ENCODE results near the gene RNASEL. TPM values are rescaled to one million over a fixed set of nuclear protein-coding genes. Genes with fewer than 3 reads are reported as not detected.
A peak's percentile ranks its signal among the peaks of the same experiment; 100 is the strongest.

The RNASEL gene, protein sequence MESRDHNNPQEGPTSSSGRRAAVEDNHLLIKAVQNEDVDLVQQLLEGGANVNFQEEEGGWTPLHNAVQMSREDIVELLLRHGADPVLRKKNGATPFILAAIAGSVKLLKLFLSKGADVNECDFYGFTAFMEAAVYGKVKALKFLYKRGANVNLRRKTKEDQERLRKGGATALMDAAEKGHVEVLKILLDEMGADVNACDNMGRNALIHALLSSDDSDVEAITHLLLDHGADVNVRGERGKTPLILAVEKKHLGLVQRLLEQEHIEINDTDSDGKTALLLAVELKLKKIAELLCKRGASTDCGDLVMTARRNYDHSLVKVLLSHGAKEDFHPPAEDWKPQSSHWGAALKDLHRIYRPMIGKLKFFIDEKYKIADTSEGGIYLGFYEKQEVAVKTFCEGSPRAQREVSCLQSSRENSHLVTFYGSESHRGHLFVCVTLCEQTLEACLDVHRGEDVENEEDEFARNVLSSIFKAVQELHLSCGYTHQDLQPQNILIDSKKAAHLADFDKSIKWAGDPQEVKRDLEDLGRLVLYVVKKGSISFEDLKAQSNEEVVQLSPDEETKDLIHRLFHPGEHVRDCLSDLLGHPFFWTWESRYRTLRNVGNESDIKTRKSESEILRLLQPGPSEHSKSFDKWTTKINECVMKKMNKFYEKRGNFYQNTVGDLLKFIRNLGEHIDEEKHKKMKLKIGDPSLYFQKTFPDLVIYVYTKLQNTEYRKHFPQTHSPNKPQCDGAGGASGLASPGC
- total RNA-seq, result 10 to 100 TPM in 2 of 4 donors, 1 to 10 TPM in 2; 6.5 to 14.5 (median 10.6) TPM

GRCh38 chr1:182588500-182589396 is at the start of gene RNASEL:
Gene RNASEL, minus strand, starts transcription at chr1:182589256. Its CDS starts 2,450 bp downstream, at chr1:182586806.
- Histone ChIP-seq H3K4me1 (peaks cover 0 to 35% (median 9%) of the 10 kb centered on the region in 3 donors), H3K27ac (peak within 1 kb of the TSS; percentile 89 to 93 (median 90)), H3K36me3 (peaks cover 0 to 6% of the 10 kb centered on the region in 2 donors), H3K9me3 (no peaks in the 10 kb centered on the region), H3K4me3 (peak within 1 kb of the TSS; percentile 76 to 95), H3K27me3 (no peaks in the 10 kb centered on the region)
- no peak for TF ChIP-seq EP300 (IDR thresholded peaks at IDR 0.05)
- TF ChIP-seq POLR2A (IDR thresholded peaks at IDR 0.05), result peak; percentile 17 to 38
- TF ChIP-seq POLR2AphosphoS5 (IDR thresholded peaks at IDR 0.05), result peak; percentile 64
- no peak for TF ChIP-seq CTCF (IDR thresholded peaks at IDR 0.05)
- WGBS, 2 donors (ENCODE audit: low coverage in 1 of 2), result 4 to 5% methylated on average over 14 to 19 of the region's 20 CpGs
- peak; percentile 92 for ATAC-seq

DNA sequence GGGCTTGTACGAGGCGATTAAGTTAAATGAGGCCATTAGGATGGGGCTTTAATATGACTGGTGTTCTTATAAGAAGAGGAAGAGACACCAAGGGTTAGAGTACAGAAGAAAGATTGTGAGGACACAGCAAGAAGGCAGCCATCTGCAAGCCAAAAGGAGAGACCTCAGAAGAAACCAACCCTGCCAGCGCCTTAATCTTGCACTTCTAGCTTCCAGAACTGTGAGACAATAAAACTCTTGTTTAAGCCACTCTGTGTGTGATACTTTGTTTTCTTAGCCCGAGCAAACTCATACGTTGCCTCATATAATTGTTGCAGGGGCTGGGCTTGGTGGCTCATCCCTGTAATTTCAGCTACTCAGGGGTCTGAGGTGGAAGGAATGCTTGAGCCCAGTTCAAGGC is 48.7 kb upstream of the RNASEL start:
- H3K36me3 ChIP-seq, result no peaks in the 10 kb centered on the region
- WGBS, 2 donors (ENCODE audit: low coverage in 1 of 2), result 76 to 93% methylated on average over 5 of the region's 5 CpGs
- H3K9me3 ChIP-seq, result no peaks in the 10 kb centered on the region
- TF ChIP-seq POLR2AphosphoS5 (IDR thresholded peaks at IDR 0.05), result no peak
- H3K27ac ChIP-seq, result no peak overlapping the region
- no peaks in the 10 kb centered on the region for H3K27me3 ChIP-seq
- no peak overlapping the region for H3K4me3 ChIP-seq
- H3K4me1 ChIP-seq, result no peaks in the 10 kb centered on the region
- no peak for ATAC-seq

DNA sequence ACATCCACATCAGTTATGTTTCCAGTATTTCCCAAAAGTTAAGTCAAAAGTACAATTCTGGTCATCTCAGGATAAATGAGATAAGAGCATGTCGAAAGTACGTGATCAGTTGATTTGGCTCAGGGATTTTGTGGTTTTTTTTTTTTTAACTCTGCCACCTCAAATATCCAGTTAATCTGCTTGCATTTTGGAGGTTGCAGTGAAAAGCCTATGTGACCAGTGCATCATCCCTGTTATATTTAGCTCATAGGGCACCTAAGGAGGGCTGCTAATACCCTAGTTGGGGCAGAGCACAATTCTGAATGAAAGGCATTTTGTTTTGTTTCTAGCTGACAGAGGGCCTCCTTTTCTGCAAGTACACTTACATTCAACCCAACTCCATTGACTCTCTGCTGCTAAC is 46.8 kb upstream of the RNASEL start:
- Histone ChIP-seq H3K4me3 (no peak overlapping the region), H3K27me3 (no peaks in the 10 kb centered on the region), H3K36me3 (no peaks in the 10 kb centered on the region), H3K9me3 (no peaks in the 10 kb centered on the region), H3K27ac (no peak overlapping the region), H3K4me1 (peaks cover 0 to 2% (median 0%) of the 10 kb centered on the region in 3 donors)
- WGBS, 2 donors (ENCODE audit: low coverage in 1 of 2), result 86 to 100% methylated on average over 1 to 2 of the region's 2 CpGs
- no peak for ATAC-seq
- TF ChIP-seq POLR2AphosphoS5 (IDR thresholded peaks at IDR 0.05) (no peak), CTCF (IDR thresholded peaks at IDR 0.05) (no peak), EP300 (IDR thresholded peaks at IDR 0.05) (no peak), POLR2A (IDR thresholded peaks at IDR 0.05) (no peak)

DNA sequence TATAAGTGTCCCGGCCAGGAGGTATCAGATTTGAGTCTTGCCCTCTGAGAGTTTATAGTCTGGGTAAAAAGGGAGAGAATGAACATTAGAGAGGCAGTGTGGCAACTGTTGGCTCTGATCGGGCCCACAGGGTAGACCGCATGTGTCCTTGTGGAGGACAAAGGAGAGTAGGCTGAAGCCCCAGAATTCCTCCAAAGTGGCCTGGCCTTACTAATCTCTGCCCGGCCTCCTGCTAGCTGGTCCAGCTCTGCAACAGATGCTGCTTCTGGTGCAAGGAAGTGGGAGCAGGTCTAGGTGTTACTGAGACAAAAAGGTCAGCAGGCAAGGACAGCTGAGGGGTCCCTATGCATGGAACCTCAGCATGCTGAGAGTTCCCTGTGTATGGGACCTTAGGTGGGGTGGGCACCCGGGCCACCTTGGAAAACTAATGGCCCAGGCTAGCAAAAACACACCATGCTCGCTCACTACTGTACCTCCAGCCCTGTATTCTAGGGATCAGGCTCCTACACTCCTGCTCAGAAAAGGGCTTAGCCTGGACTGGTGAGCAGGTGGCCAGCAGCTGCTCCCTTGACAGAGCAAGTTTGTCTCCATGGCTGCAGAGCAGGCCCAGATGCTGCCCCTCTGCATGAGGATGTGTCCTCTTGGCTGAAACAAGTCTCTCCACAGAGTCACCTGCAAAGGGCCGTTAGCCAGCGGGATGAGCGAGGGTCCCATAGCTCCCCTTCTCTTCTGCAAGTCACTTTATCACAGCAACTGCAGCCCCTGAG is 45.4 kb upstream of the RNASEL start:
- H3K9me3 ChIP-seq, result no peaks in the 10 kb centered on the region
- TF ChIP-seq POLR2AphosphoS5 (IDR thresholded peaks at IDR 0.05) (no peak), POLR2A (IDR thresholded peaks at IDR 0.05) (no peak), CTCF (IDR thresholded peaks at IDR 0.05) (no peak), EP300 (IDR thresholded peaks at IDR 0.05) (no peak)
- peaks cover 0 to 9% (median 0%) of the 10 kb centered on the region in 3 donors for H3K4me1 ChIP-seq
- 92% methylated on average over 5 of the region's 9 CpGs; no CpG with 5 or more reads in 1 of the 2 donors for WGBS, 2 donors (ENCODE audit: low coverage in 1 of 2)
- H3K27ac ChIP-seq, result no peak overlapping the region
- H3K36me3 ChIP-seq, result no peaks in the 10 kb centered on the region
- no peak for ATAC-seq
- H3K27me3 ChIP-seq, result no peaks in the 10 kb centered on the region
- no peak overlapping the region for H3K4me3 ChIP-seq

Measured in gastroesophageal sphincter (tissue), 4 donors.